ENCODE data around the gene KRT5.

KRT5 gene

DNA sequence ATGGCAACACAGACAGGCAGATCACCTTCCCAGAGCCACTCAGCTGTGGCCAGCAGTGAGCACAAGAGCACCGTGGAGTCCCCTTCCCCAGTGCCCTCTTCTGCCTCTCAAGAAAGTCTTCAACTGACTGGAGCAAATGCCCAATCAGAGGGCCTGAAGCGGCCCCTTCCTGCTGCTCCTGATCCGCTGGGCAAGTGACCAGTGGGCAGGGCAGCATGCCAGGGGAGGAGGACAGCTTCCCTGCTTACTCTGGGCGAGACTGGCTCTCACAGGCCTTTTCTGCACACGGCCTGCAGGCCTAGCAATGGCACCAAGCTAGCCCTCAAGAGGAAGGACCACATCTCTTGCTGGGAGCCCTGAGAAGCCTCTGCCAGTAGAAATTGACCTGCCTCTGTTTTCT lies 31.9 kb upstream of the KRT5 start:
- no peak for TF ChIP-seq TCF12 (IDR thresholded peaks at IDR 0.05; ENCODE audit: low read depth)
- no peak for TF ChIP-seq RAD21 (IDR thresholded peaks at IDR 0.05; ENCODE audit: low read depth)
- TF ChIP-seq CEBPB (IDR thresholded peaks at IDR 0.05) = no peak
- no peak for TF ChIP-seq FOXM1 (IDR thresholded peaks at IDR 0.05; ENCODE audit: borderline replicate concordance, low read depth)
- no peak for TF ChIP-seq CREB1 (IDR thresholded peaks at IDR 0.05; ENCODE audit: low read depth)
- no peak for TF ChIP-seq YY1 (IDR thresholded peaks at IDR 0.05; ENCODE audit: low read depth)
- TF ChIP-seq NFIC (IDR thresholded peaks at IDR 0.05) = no peak
- TF ChIP-seq, protein P1, sequence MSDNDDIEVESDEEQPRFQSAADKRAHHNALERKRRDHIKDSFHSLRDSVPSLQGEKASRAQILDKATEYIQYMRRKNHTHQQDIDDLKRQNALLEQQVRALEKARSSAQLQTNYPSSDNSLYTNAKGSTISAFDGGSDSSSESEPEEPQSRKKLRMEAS (IDR thresholded peaks at IDR 0.05) = no peak
- TF ChIP-seq, protein P2, sequence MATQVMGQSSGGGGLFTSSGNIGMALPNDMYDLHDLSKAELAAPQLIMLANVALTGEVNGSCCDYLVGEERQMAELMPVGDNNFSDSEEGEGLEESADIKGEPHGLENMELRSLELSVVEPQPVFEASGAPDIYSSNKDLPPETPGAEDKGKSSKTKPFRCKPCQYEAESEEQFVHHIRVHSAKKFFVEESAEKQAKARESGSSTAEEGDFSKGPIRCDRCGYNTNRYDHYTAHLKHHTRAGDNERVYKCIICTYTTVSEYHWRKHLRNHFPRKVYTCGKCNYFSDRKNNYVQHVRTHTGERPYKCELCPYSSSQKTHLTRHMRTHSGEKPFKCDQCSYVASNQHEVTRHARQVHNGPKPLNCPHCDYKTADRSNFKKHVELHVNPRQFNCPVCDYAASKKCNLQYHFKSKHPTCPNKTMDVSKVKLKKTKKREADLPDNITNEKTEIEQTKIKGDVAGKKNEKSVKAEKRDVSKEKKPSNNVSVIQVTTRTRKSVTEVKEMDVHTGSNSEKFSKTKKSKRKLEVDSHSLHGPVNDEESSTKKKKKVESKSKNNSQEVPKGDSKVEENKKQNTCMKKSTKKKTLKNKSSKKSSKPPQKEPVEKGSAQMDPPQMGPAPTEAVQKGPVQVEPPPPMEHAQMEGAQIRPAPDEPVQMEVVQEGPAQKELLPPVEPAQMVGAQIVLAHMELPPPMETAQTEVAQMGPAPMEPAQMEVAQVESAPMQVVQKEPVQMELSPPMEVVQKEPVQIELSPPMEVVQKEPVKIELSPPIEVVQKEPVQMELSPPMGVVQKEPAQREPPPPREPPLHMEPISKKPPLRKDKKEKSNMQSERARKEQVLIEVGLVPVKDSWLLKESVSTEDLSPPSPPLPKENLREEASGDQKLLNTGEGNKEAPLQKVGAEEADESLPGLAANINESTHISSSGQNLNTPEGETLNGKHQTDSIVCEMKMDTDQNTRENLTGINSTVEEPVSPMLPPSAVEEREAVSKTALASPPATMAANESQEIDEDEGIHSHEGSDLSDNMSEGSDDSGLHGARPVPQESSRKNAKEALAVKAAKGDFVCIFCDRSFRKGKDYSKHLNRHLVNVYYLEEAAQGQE (IDR thresholded peaks at IDR 0.05; ENCODE audit: low read depth) = no peak

DNA sequence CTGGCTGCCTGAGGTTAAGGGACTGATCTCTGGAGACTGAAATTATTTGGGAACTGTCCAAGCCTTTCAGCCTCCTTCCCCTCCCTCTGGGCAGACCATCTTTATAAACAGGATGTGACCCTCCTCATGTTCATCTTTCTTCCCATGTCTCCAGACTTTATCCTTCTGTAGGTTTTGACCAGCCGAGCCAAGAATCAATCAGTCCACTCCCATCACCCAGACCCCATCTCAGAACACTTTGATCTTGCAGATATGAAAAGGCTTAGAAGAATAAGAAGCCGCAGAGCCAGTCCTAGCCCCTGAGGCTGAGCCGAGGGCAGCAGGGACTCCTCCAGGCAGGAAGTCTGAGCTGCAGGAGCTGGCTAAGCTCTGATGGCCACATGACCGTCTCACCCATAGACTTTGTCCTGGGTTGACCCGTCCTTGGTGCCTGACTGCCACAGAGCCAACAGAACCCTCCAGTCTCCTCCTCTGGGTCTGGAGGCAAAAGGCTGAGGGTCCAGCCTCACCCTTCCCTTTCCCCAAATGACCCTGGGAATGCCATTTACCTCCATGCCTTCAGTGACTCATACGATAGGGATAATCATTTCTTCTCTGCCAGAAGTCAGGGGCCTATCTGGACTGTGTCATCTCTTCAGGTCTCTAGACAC lies 31.1 kb upstream of the KRT5 start:
- no peak for TF ChIP-seq YY1 (IDR thresholded peaks at IDR 0.05; ENCODE audit: low read depth)
- TF ChIP-seq, protein P2 (IDR thresholded peaks at IDR 0.05; ENCODE audit: low read depth) = peak; percentile 33; the same call in 1 of the 2 replicates
- TF ChIP-seq, protein P3, sequence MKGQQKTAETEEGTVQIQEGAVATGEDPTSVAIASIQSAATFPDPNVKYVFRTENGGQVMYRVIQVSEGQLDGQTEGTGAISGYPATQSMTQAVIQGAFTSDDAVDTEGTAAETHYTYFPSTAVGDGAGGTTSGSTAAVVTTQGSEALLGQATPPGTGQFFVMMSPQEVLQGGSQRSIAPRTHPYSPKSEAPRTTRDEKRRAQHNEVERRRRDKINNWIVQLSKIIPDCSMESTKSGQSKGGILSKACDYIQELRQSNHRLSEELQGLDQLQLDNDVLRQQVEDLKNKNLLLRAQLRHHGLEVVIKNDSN (IDR thresholded peaks at IDR 0.05) = peak; percentile 70
- TF ChIP-seq CEBPB (IDR thresholded peaks at IDR 0.05) = no peak
- no peak for TF ChIP-seq TCF12 (IDR thresholded peaks at IDR 0.05; ENCODE audit: low read depth)
- no peak for TF ChIP-seq FOXM1 (IDR thresholded peaks at IDR 0.05; ENCODE audit: borderline replicate concordance, low read depth)
- no peak for TF ChIP-seq NFIC (IDR thresholded peaks at IDR 0.05)
- 0 out of 2 replicates have a peak, but pooled peaks have one; percentile 1 for TF ChIP-seq RAD21 (IDR thresholded peaks at IDR 0.05; ENCODE audit: low read depth)

DNA sequence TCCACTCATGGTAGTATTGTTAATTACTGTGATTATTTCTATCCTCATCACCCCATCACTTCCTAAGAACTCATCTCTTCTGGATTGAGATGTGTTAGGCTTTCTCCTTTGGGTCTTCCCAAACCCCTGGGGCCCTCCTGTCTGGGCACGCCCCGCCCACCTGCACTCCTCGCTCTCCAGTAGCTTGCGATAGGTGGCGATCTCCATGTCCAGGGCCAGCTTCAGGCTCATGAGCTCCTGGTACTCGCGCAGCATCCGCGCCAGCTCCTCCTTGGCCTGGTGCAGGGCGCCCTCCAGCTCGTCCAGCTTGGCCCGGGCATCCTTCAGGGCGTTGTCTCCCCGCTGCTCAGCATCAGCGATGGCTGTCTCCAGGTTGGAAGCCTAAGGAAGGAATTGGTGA lies 25.9 kb upstream of the KRT5 start:
- TF ChIP-seq RAD21 (IDR thresholded peaks at IDR 0.05; ENCODE audit: low read depth) (no peak), ZBTB7A (IDR thresholded peaks at IDR 0.05; ENCODE audit: low read depth) (no peak), YY1 (IDR thresholded peaks at IDR 0.05; ENCODE audit: low read depth) (no peak), TEAD4 (IDR thresholded peaks at IDR 0.05) (no peak), TAF1 (IDR thresholded peaks at IDR 0.05; ENCODE audit: low read depth) (no peak), CREB1 (IDR thresholded peaks at IDR 0.05; ENCODE audit: low read depth) (no peak), EGR1 (IDR thresholded peaks at IDR 0.05) (no peak), NFIC (IDR thresholded peaks at IDR 0.05) (no peak), EP300 (IDR thresholded peaks at IDR 0.05; ENCODE audit: borderline replicate concordance) (no peak), TCF12 (IDR thresholded peaks at IDR 0.05; ENCODE audit: low read depth) (no peak), FOXM1 (IDR thresholded peaks at IDR 0.05; ENCODE audit: borderline replicate concordance, low read depth) (no peak), CEBPB (IDR thresholded peaks at IDR 0.05) (no peak)
- TF ChIP-seq, protein P3 (IDR thresholded peaks at IDR 0.05) = no peak
- TF ChIP-seq, protein P2 (IDR thresholded peaks at IDR 0.05; ENCODE audit: low read depth) = no peak
- TF ChIP-seq, protein P1 (IDR thresholded peaks at IDR 0.05) = no peak

DNA sequence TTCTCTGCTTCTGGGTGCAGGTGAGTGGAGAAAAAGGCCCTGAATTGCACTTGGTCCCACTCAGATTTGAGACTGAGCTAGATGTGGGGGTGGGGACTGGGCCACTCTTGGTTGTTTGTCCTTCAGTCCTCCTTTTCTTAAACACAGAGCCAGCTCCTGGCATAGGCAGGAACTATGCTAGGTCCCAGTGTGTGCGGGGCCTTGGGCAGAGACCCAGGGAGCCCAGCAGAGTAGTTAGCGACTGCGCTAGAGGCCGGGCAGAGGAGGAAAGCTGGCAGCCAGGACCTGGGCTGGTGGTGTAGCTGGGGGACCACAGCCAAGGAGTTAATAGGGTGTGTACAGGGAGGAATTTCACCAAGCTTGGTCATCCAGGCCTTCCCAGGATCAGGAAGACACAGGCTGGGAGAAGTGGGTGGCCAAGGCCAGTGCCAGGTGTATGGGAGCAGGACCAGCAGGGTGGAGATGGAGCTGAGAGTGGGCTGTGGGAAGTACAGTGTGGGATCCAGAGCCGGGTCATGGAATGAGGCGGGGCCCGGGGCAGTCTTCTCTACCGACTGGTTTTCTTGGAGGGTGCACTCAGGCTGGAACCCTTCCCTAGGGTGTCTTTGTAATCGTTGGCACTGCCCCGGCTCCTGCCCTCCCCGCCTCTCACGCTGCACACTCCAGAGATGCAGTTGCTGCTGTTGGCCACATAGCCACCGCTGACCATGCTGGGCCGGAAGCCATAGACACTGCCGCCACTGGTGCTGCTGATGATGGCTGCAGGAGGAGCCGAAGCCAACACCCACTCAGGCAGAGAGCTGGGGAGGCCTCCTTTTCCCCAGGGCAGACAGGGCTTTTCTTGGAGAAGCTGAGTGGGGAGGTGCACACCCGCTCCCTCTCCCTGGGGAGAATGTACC lies 24.0 kb upstream of the KRT5 start:
- TF ChIP-seq EP300 (IDR thresholded peaks at IDR 0.05; ENCODE audit: borderline replicate concordance) (no peak), ZBTB7A (IDR thresholded peaks at IDR 0.05; ENCODE audit: low read depth) (no peak), CREB1 (IDR thresholded peaks at IDR 0.05; ENCODE audit: low read depth) (no peak), TCF12 (IDR thresholded peaks at IDR 0.05; ENCODE audit: low read depth) (no peak), YY1 (IDR thresholded peaks at IDR 0.05; ENCODE audit: low read depth) (no peak), TEAD4 (IDR thresholded peaks at IDR 0.05) (no peak)
- TF ChIP-seq, protein P1 (IDR thresholded peaks at IDR 0.05) = no peak
- TF ChIP-seq, protein P3 (IDR thresholded peaks at IDR 0.05) = no peak

All from Ishikawa (cell line).